ENCODE results near the gene AFF3.
"Not testable (repeated sequence)": the region's sequence is repeated elsewhere in the genome, so short reads cannot be mapped to it uniquely, and the experiment has no call there.

The AFF3 gene

GRCh38 chr2:100105678-100106054 lies 36.7 kb downstream of the AFF3 start:
- DNase-seq = no peak

DNA sequence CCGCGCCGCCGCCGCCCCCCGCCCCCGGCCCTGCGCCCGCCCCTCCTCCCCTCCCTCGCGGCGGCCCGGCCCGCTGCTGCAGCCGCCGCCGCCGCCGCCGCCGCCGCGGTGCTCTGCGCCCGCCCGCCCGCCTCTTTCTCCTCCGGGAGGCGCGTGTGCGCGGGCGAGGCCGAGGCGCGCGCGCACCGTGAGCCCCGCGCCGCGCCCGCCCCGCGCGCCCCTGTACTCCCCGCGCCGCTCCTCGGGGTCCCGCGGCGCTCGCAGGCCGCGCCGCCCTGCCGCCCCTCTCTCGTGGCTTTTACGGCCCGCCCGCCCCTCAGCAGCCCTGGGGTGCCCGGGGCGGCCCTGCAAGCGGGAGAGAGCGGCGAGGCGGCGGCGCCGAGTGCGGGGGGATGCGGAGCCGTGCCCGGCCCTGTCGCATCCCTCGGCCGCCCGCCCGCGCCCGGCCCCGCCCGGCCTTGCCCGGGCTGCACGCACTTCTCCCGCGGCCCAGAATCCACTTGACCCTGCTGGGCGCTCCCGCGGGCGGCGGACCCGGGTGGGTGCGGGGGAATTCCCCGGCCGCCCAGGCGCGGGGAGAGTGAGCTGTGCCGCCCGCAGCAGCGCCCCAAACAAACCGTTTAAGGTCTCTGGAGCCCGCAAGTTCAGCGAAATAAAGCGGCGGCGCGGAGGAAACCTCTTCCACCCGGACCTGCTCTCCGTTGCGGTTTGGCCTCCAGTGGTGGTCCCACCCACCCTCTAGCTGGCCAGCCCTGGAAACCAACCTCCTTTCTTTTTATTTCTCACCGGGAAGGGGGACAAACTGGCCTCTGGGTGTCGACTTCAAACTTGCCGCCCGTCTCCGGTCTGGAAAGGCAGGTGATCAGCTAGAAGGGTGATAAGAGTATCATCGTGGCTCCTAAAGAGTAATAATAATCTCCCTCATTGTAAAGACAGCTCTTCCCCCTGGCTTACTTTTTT lies 37.4 kb downstream of the AFF3 start:
- peak; percentile 5 for DNase-seq

- not testable (repeated sequence) for DNase-seq
Measured at GRCh38 chr2:100104265-100104664, 38.1 kb downstream of the AFF3 start.

- not testable (repeated sequence) for DNase-seq
Measured at GRCh38 chr2:100103527-100104252, 38.7 kb downstream of the AFF3 start.

- DNase-seq = not testable (repeated sequence)
Measured at GRCh38 chr2:100102466-100103180, 39.8 kb downstream of the AFF3 start.

GRCh38 chr2:100098855-100099254 lies 43.5 kb downstream of the AFF3 start:
- DNase-seq = not testable (repeated sequence)

GRCh38 chr2:100097611-100098294 lies 44.6 kb downstream of the AFF3 start:
- not testable (repeated sequence) for DNase-seq

GRCh38 chr2:100095845-100096244 lies 46.5 kb downstream of the AFF3 start:
- DNase-seq = not testable (repeated sequence)

- DNase-seq = not testable (repeated sequence)
Measured at GRCh38 chr2:100091807-100092206, 50.6 kb downstream of the AFF3 start.

GRCh38 chr2:100085744-100086143 lies 56.6 kb downstream of the AFF3 start:
- DNase-seq = not testable (repeated sequence)

DNA sequence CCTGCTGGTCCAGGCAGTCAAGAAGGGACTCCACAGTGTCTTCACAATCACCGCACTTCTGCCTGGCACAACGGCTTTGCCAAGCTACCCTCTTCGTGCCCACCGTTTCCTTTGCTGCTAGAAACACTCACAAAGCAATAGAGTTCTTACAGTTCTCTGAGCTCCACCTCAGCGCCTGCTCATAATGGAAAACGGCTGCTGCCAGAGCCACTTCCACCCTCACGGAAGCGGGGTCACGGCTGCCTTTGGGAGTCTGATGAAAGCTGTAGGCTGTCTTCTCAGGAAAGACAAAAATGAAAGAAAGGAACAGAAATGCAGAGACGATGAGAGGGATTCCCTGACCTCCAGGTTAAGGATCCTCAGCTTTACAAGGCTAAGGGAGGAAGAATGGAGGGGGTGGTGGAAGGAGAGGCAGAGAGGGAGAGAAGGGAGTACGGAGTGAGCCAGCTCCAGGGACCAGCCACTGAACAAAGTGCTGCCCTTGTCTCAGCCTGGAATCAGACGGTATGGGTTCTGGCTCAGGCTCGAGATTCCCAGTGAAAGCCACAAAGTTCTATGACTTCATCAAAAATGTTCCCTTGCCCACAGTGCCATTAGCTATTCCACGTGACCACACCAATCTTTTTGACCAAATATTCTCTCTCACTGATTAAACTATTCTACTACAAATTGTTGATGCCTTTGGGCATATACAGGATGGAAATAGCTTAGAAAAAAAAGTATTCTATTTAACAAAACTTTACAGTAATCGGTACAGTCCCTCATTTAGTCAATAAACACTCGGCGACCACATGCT lies 58.8 kb downstream of the AFF3 start:
- DNase-seq = not testable (repeated sequence)

GRCh38 chr2:100082302-100082978 lies 60.0 kb downstream of the AFF3 start:
- not testable (repeated sequence) for DNase-seq

GRCh38 chr2:100077935-100078334 lies 64.5 kb downstream of the AFF3 start:
- DNase-seq = no peak

GRCh38 chr2:100077456-100077855 lies 64.9 kb downstream of the AFF3 start:
- DNase-seq = no peak

GRCh38 chr2:100075532-100075931 lies 66.9 kb downstream of the AFF3 start:
- DNase-seq = no peak

DNA sequence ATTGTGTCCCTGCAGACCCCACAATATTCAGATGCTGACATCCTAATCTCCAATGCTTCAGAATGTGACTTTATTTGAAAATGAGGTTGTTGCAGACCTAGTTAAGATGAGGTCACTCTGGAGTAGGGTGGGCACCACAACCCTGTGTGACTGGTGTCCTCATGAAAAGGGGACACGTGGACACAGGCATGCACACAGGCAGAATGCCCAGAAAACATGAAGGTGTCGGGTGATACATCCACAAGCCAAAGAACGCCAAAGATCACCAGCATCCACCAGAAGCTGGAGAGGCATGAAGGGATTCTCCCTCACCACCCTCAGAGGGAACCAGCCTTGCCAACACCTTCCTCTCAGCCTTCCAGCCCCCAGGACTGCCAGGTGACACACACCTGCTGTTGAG lies 69.3 kb downstream of the AFF3 start:
- DNase-seq = no peak

GRCh38 chr2:100072503-100072902 lies 69.9 kb downstream of the AFF3 start:
- DNase-seq = no peak

- DNase-seq = no peak
Measured at GRCh38 chr2:100071335-100072043, 70.9 kb downstream of the AFF3 start.

DNA sequence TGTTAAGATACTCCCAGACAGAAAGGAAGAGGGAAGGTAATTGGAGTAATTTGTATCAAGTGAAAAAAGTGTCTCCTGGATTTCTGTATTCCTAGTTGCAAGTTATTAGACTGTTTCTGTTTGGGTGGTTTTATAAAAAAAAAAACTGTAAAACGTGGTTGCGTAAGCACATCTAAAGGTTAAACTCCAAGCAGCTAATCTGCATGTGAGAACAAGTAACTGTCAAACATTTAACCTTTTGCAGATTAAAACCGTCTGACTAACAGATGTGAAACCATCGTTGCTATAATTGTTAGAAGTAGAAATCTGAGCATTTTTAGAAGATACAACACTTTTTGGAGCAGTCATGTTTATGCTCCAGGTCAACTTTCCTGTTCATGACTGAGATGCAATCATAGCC lies 72.3 kb downstream of the AFF3 start:
- no peak for DNase-seq

DNA sequence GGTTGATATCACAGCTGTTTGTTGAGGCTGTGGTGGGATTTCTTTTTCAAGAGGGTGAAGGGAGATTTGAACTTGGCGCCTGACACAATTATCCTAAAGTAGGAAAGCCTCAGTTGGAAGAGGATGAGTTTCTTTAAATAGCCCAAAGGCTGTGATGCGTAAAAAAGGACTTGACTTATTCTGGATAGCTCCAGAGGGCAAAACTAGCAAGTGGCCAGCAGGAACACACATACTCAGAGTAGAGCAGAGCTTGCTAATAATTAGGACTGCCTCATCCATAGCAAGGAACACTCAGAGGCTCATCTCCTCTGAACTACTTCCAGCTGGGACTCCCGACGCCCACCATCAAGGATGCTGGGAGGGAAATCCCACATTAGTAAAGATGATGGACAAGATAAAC lies 74.0 kb downstream of the AFF3 start:
- DNase-seq = no peak
